GM23248 (cell line): ENCODE data around the gene IFNLR1. TPM values are rescaled to one million over a fixed set of nuclear protein-coding genes. Genes with fewer than 3 reads are reported as not detected.

ENCODE experiments used
- DNase-seq: peaks from one replicate; pipeline ENCODE4 v3.0.0-alpha.2; 2015
- H2AFZ ChIP-seq: fragments of 200-600 bp; sonication (generic); 2 replicates; pipeline ENCODE4 v1.6.1; 2016; ENCODE audit warnings: antibody characterized with exemption
- H3F3A ChIP-seq: fragments of 200-600 bp; sonication (generic); 2 replicates; pipeline ENCODE4 v1.6.1; 2016; ENCODE audit warnings: mild to moderate bottlenecking, antibody characterized with exemption, mixed run types; ENCODE audit not compliant: insufficient read depth
- H3K27ac ChIP-seq: fragments of 200-600 bp; sonication (generic); 2 replicates; pipeline ENCODE4 v1.5.1; 2016; ENCODE audit warnings: mild to moderate bottlenecking
- H3K27me3 ChIP-seq: fragments of 200-600 bp; sonication (generic); replicated peaks from 2 replicates; pipeline ENCODE4 v1.6.1; 2016; ENCODE audit warnings: mild to moderate bottlenecking; ENCODE audit not compliant: insufficient read depth
- H3K36me3 ChIP-seq: fragments of 200-600 bp; sonication (generic); 2 replicates; pipeline ENCODE4 v1.6.1; 2016; ENCODE audit warnings: low read depth, mild to moderate bottlenecking
- H3K4me1 ChIP-seq: fragments of 200-600 bp; sonication (generic); 2 replicates; pipeline ENCODE4 v1.6.1; 2016; ENCODE audit warnings: mild to moderate bottlenecking; ENCODE audit not compliant: insufficient read depth
- H3K4me2 ChIP-seq: fragments of 200-600 bp; sonication (generic); one replicate; pipeline ENCODE4 v1.6.1; 2016; ENCODE audit warnings: mild to moderate bottlenecking; ENCODE audit not compliant: unreplicated experiment
- H3K4me3 ChIP-seq: fragments of 200-600 bp; sonication (generic); 2 replicates; pipeline ENCODE4 v1.5.1; 2016; ENCODE audit warnings: mild to moderate bottlenecking
- H3K79me2 ChIP-seq: fragments of 200-600 bp; sonication (generic); 2 replicates; pipeline ENCODE4 v1.6.1; 2016; ENCODE audit warnings: mild to moderate bottlenecking; ENCODE audit not compliant: insufficient read depth
- H3K9ac ChIP-seq: fragments of 200-600 bp; sonication (generic); 2 replicates; pipeline ENCODE4 v1.6.1; 2016; ENCODE audit warnings: mild to moderate bottlenecking
- H3K9me2 ChIP-seq: fragments of 200-600 bp; sonication (generic); 2 replicates; pipeline ENCODE4 v1.6.1; 2016; ENCODE audit warnings: mixed run types, mild to moderate bottlenecking, moderate library complexity; ENCODE audit not compliant: insufficient read depth
- H3K9me3 ChIP-seq: fragments of 200-600 bp; sonication (generic); one replicate; pipeline ENCODE4 v1.6.1; 2017; ENCODE audit warnings: low read depth
- H4K20me1 ChIP-seq: fragments of 200-600 bp; sonication (generic); 2 replicates; pipeline ENCODE4 v1.6.0; 2016; ENCODE audit not compliant: insufficient read depth
- EZH2 ChIP-seq: fragments of 200-600 bp; sonication (generic); IDR thresholded peaks from 2 replicates; pipeline ENCODE4 v1.6.1; 2018; ENCODE audit warnings: antibody characterized with exemption, mild to moderate bottlenecking; ENCODE audit not compliant: insufficient read depth, poor library complexity, severe bottlenecking
- EZH2phosphoT487 ChIP-seq: fragments of 200-600 bp; sonication (generic); IDR thresholded peaks from 2 replicates; pipeline ENCODE4 v1.6.1; 2018; ENCODE audit warnings: antibody characterized with exemption, moderate library complexity, mild to moderate bottlenecking, low read depth; ENCODE audit not compliant: insufficient read depth
- WGBS, 2 experiments: methylation state at CpG; one replicate each; pipeline ENCODE4 v1.1.6; 2015 to 2017; ENCODE audit warnings: low lambda C conversion rate in 2 of 2, low coverage in 1 of 2; ENCODE audit errors: missing lambda C conversion rate in 2 of 2; 5-methylcytosine and 5-hydroxymethylcytosine counted together
- in situ Hi-C: fragments of 300-500 bp; cut with MboI; formaldehyde crosslinking; loops from 2 replicates; pipeline ENCODE4 v1.15.0; 2020
- polyA plus RNA-seq: library from polyadenylated mRNA; unstranded; fragments of >200 nt; fragmentation: Nextera tagmentation; extraction: Ambion mirVana; gene quantifications from 2 replicates; pipeline ENCODE4 v1.2.1, GENCODE V29; 2016
- total RNA-seq: library from RNA; depleted of rRNA; stranded (reverse); fragments of >200 nt; shearing (Covaris generic); gene quantifications from 2 replicates; pipeline ENCODE4 v1.2.3, GENCODE V29; 2014

Gene IFNLR1
- total and polyA plus RNA-seq, 2 experiments from 2014 or later: not detected

GRCh38 chr1:24164004-24164403, 23.1 kb downstream of the IFNLR1 start:
- no peaks in the 10 kb centered on the region for H3K9me3 ChIP-seq
- in situ Hi-C loops: no loop called here
- no peaks in the 10 kb centered on the region for H3K4me1 ChIP-seq
- no peaks in the 10 kb centered on the region for H3K79me2 ChIP-seq
- no peak overlapping the region for H2AFZ ChIP-seq
- H3K27me3 ChIP-seq: peaks cover 20% of the 10 kb centered on the region
- H3K9ac ChIP-seq: no peak overlapping the region
- TF ChIP-seq EZH2phosphoT487: no peak
- no peak for TF ChIP-seq EZH2
- H3K4me3 ChIP-seq: no peak overlapping the region
- no peaks in the 10 kb centered on the region for H4K20me1 ChIP-seq
- no peaks in the 10 kb centered on the region for H3K36me3 ChIP-seq
- no peak for DNase-seq
- 81 to 82% methylated on average over 3 of the region's 3 CpGs for WGBS, 2 experiments
- H3F3A ChIP-seq: no peaks in the 10 kb centered on the region
- H3K4me2 ChIP-seq: no peak overlapping the region
- no peak overlapping the region for H3K27ac ChIP-seq
- no peaks in the 10 kb centered on the region for H3K9me2 ChIP-seq

GRCh38 chr1:24162201-24162600, 24.9 kb downstream of the IFNLR1 start:
- peaks cover 16% of the 10 kb centered on the region; the same call in 1 of the 2 replicates for H3K27me3 ChIP-seq

GRCh38 chr1:24161270-24161669, 25.8 kb downstream of the IFNLR1 start:
- no peak overlapping the region for H3K4me2 ChIP-seq
- H3K9me3 ChIP-seq: no peaks in the 10 kb centered on the region
- no peaks in the 10 kb centered on the region for H3K36me3 ChIP-seq
- H3K27me3 ChIP-seq: peaks cover 16% of the 10 kb centered on the region; the same call in 1 of the 2 replicates
- in situ Hi-C loops: no loop called here
- WGBS, 2 experiments: 72 to 80% methylated on average over 4 of the region's 4 CpGs
- no peaks in the 10 kb centered on the region for H3K9me2 ChIP-seq
- no peak overlapping the region for H3K9ac ChIP-seq
- H3K27ac ChIP-seq: no peak overlapping the region
- no peaks in the 10 kb centered on the region for H4K20me1 ChIP-seq
- TF ChIP-seq EZH2phosphoT487 (no peak), EZH2 (no peak)
- DNase-seq: no peak
- H2AFZ ChIP-seq: no peak overlapping the region
- H3K4me1 ChIP-seq: no peaks in the 10 kb centered on the region
- no peak overlapping the region for H3K4me3 ChIP-seq
- H3F3A ChIP-seq: no peaks in the 10 kb centered on the region
- H3K79me2 ChIP-seq: no peaks in the 10 kb centered on the region

More at GRCh38 chr1:24162201-24162600, 24.9 kb downstream of the IFNLR1 start:
- no peak overlapping the region for H3K9ac ChIP-seq
- no peak overlapping the region for H3K27ac ChIP-seq
- in situ Hi-C loops: no loop called here
- no peaks in the 10 kb centered on the region for H3K36me3 ChIP-seq
- no peak overlapping the region for H3K4me3 ChIP-seq
- H4K20me1 ChIP-seq: no peaks in the 10 kb centered on the region
- H3K79me2 ChIP-seq: no peaks in the 10 kb centered on the region
- TF ChIP-seq EZH2: no peak
- TF ChIP-seq EZH2phosphoT487: no peak
- no peak overlapping the region for H2AFZ ChIP-seq
- DNase-seq: no peak
- H3K4me2 ChIP-seq: no peak overlapping the region
- no peaks in the 10 kb centered on the region for H3K4me1 ChIP-seq
- H3K9me2 ChIP-seq: no peaks in the 10 kb centered on the region
- H3K9me3 ChIP-seq: no peaks in the 10 kb centered on the region
- H3F3A ChIP-seq: no peaks in the 10 kb centered on the region
- 60 to 61% methylated on average over 5 of the region's 5 CpGs for WGBS, 2 experiments

- Histone ChIP-seq H3K4me3 (no peak overlapping the region), H3K27ac (no peak overlapping the region), H2AFZ (no peak overlapping the region), H4K20me1 (no peaks in the 10 kb centered on the region), H3K36me3 (no peaks in the 10 kb centered on the region), H3K9me3 (no peaks in the 10 kb centered on the region), H3K9ac (no peak overlapping the region), H3K4me1 (no peaks in the 10 kb centered on the region), H3F3A (no peaks in the 10 kb centered on the region), H3K27me3 (peaks cover 4% of the 10 kb centered on the region; the same call in 1 of the 2 replicates), H3K4me2 (no peak overlapping the region), H3K79me2 (no peaks in the 10 kb centered on the region), H3K9me2 (no peaks in the 10 kb centered on the region)
- no peak for TF ChIP-seq EZH2phosphoT487
- TF ChIP-seq EZH2: no peak
- in situ Hi-C loops: no loop called here
- 60 to 62% methylated on average over 5 of the region's 5 CpGs for WGBS, 2 experiments
- no peak for DNase-seq
These were observed 27.7 kb downstream of the IFNLR1 start for GRCh38 chr1:24159366-24159765.
